SK-N-SH (cell line): ENCODE data around the gene KPNB1. TPM values are rescaled to one million over a fixed set of nuclear protein-coding genes. Genes with fewer than 3 reads are reported as not detected.

Experiments
- CTCF ChIA-PET: fragments of 300-600, 350-600 bp; formaldehyde crosslinking; extraction: SDS; loops from one replicate; lab custom pipeline; 2021; lab: Yijun Ruan, JAX
- POLR2A ChIA-PET: fragments of 350-600 bp; sonication (Branson Sonifier 250); formaldehyde crosslinking; extraction: SDS; loops from one replicate; lab custom pipeline; 2020; ENCODE audit warnings: antibody characterized with exemption, inconsistent platforms; lab: Yijun Ruan, JAX
- DNase-seq: peaks from one replicate; pipeline ENCODE4 v3.0.0; 2012
- H2AFZ ChIP-seq: fragments of 200-600 bp; sonication (generic); 2 replicates; pipeline ENCODE4 v1.8.1; 2016; ENCODE audit warnings: antibody characterized with exemption, mild to moderate bottlenecking, low read depth
- H3F3A ChIP-seq: fragments of 200-600 bp; sonication (generic); replicated peaks from 2 replicates; pipeline ENCODE3; 2016; ENCODE audit warnings: antibody characterized with exemption, mild to moderate bottlenecking; ENCODE audit not compliant: insufficient read depth
- H3K27ac ChIP-seq, 2 experiments: fragments of 200-500 bp in 1 of 2; fragments of 200-600 bp in 1 of 2; sonication (Bioruptor generic) in 1 of 2; sonication (generic), shearing (Covaris generic) in 1 of 2; 2 replicates each; pipeline versions ENCODE4 v1.5.1 to v1.6.1; 2014 to 2016; ENCODE audit warnings: low read depth in 2 of 2, inconsistent platforms in 1 of 2, low read length in 1 of 2, mild to moderate bottlenecking in 1 of 2, mixed read lengths in 1 of 2
- H3K27me3 ChIP-seq: fragments of 200-600 bp; sonication (generic), shearing (Covaris generic); 2 replicates; pipeline ENCODE4 v1.6.1; 2016; ENCODE audit warnings: mixed run types; ENCODE audit not compliant: insufficient read depth
- H3K36me3 ChIP-seq, 2 experiments: fragments of 200-500 bp in 1 of 2; fragments of 200-600 bp in 1 of 2; sonication (Bioruptor generic) in 1 of 2; sonication (generic) in 1 of 2; replicated peaks in 1 of 2; 2 replicates each; pipeline versions ENCODE3 to v1.5.1; 2014 to 2016; ENCODE audit warnings: low read length in 1 of 2, mild to moderate bottlenecking in 1 of 2; ENCODE audit not compliant: insufficient read depth in 2 of 2, control insufficient read depth in 1 of 2
- H3K4me1 ChIP-seq, 2 experiments: fragments of 200-500 bp in 1 of 2; fragments of 200-600 bp in 1 of 2; sonication (Bioruptor generic) in 1 of 2; sonication (generic), shearing (Covaris generic) in 1 of 2; 2 replicates each; pipeline versions ENCODE4 v1.5.1 to v1.6.1; 2014 to 2016; ENCODE audit warnings: low read depth in 1 of 2, low read length in 1 of 2, mixed run types in 1 of 2; ENCODE audit not compliant: insufficient read depth in 2 of 2, control insufficient read depth in 1 of 2
- H3K4me2 ChIP-seq: fragments of 200-600 bp; sonication (generic), shearing (Covaris generic); 2 replicates; pipeline ENCODE4 v1.6.1; 2017; ENCODE audit warnings: mixed run types
- H3K4me3 ChIP-seq, 2 experiments: fragments of 200-500 bp in 1 of 2; fragments of 200-600 bp in 1 of 2; sonication (Bioruptor generic) in 1 of 2; sonication (generic), shearing (Covaris generic) in 1 of 2; 2 replicates each; pipeline versions ENCODE4 v1.5.1 to v1.8.1; 2014 to 2016; ENCODE audit warnings: low read depth in 2 of 2, inconsistent platforms in 1 of 2, low read length in 1 of 2, mild to moderate bottlenecking in 1 of 2, mixed read lengths in 1 of 2, moderate library complexity in 1 of 2
- H3K79me2 ChIP-seq: fragments of 200-600 bp; sonication (generic); 2 replicates; pipeline ENCODE4 v1.8.1; 2017; ENCODE audit warnings: mild to moderate bottlenecking; ENCODE audit not compliant: insufficient read depth
- H3K9ac ChIP-seq: fragments of 200-600 bp; sonication (generic); 2 replicates; pipeline ENCODE4 v1.6.1; 2017; ENCODE audit warnings: mixed run types
- H3K9me2 ChIP-seq: fragments of 200-600 bp; sonication (generic); 2 replicates; pipeline ENCODE4 v1.6.1; 2017; ENCODE audit warnings: mixed run types
- H3K9me3 ChIP-seq: fragments of 200-600 bp; sonication (generic); 2 replicates; pipeline ENCODE4 v1.6.1; 2017; ENCODE audit warnings: mixed run types, mild to moderate bottlenecking, moderate library complexity
- H4K20me1 ChIP-seq: fragments of 200-600 bp; sonication (generic); 2 replicates; pipeline ENCODE4 v1.6.1; 2017; ENCODE audit warnings: mild to moderate bottlenecking, mixed run types; ENCODE audit not compliant: insufficient read depth
- CHD2 ChIP-seq: fragments of 150-350 bp; IDR thresholded peaks from 2 replicates; pipeline ENCODE4 v1.6.1; 2018; ENCODE audit warnings: low read length; ENCODE audit not compliant: partially characterized antibody
- CTCF ChIP-seq: fragments of 200-600 bp; sonication (generic); IDR thresholded peaks from 2 replicates; pipeline ENCODE4 v1.6.1; 2017; ENCODE audit warnings: antibody characterized with exemption, mild to moderate bottlenecking, moderate library complexity
- ELF1 ChIP-seq: IDR thresholded peaks from 2 replicates; pipeline ENCODE4 v1.4.0; 2012
- GABPA ChIP-seq: IDR thresholded peaks from 2 replicates; pipeline ENCODE4 v1.4.0; 2012; ENCODE audit warnings: low read depth, mild to moderate bottlenecking
- JUND ChIP-seq: IDR thresholded peaks from 2 replicates; pipeline ENCODE4 v1.4.0; 2012
- MEF2A ChIP-seq: IDR thresholded peaks from 2 replicates; pipeline ENCODE4 v1.4.0; 2012; ENCODE audit warnings: low read depth, borderline replicate concordance
- NFIC ChIP-seq: IDR thresholded peaks from 2 replicates; pipeline ENCODE4 v1.4.0; 2012; ENCODE audit warnings: borderline replicate concordance
- NRF1 ChIP-seq: IDR thresholded peaks from 2 replicates; pipeline ENCODE4 v1.6.1; 2012; ENCODE audit warnings: low read depth, mild to moderate bottlenecking, low read length
- POLR2AphosphoS5 ChIP-seq: IDR thresholded peaks from 2 replicates; pipeline ENCODE4 v1.6.1; 2012; ENCODE audit warnings: low read depth, low read length
- RAD21 ChIP-seq: IDR thresholded peaks from 2 replicates; pipeline ENCODE4 v1.6.1; 2012; ENCODE audit warnings: mild to moderate bottlenecking, low read length
- REST ChIP-seq: IDR thresholded peaks from 2 replicates; pipeline ENCODE4 v1.6.1; 2012; ENCODE audit warnings: mild to moderate bottlenecking, low read depth, low read length, moderate library complexity
- RFX5 ChIP-seq: IDR thresholded peaks from 2 replicates; pipeline ENCODE4 v1.6.1; 2012; ENCODE audit warnings: mild to moderate bottlenecking, improper control_type of control experiment, low read length
- SIN3A ChIP-seq: IDR thresholded peaks from 2 replicates; pipeline ENCODE4 v1.6.1; 2012; ENCODE audit warnings: low read depth, mild to moderate bottlenecking, low read length, moderate library complexity, borderline replicate concordance
- TCF12 ChIP-seq: IDR thresholded peaks from 2 replicates; pipeline ENCODE4 v1.4.0; 2012
- USF2 ChIP-seq: fragments of 150-350 bp; IDR thresholded peaks from 2 replicates; pipeline ENCODE4 v1.6.1; 2017; ENCODE audit warnings: antibody characterized with exemption, low read length, low read depth, borderline replicate concordance
- WGBS: methylation state at CpG from one replicate; pipeline ENCODE4 v1.1.6; 2017; ENCODE audit warnings: low lambda C conversion rate; 5-methylcytosine and 5-hydroxymethylcytosine counted together
- polyA plus RNA-seq, 3 experiments: library from polyadenylated mRNA; depleted of rRNA; stranded (reverse); fragments of >200 nt; gene quantifications; 2 replicates each; pipeline ENCODE4 v1.2.3, GENCODE V29; 2012

Gene KPNB1
- polyA plus RNA-seq, 1 of the 3 experiments (the other 2 are of a cell fraction) = 89.5 TPM

- Histone ChIP-seq H2AFZ (no peak overlapping the region), H3K9me3 (no peaks in the 10 kb centered on the region), H4K20me1 (peaks cover 72% of the 10 kb centered on the region), H3K27me3 (no peaks in the 10 kb centered on the region), H3K4me1 (peaks cover 8 to 22% of the 10 kb centered on the region in 2 experiments), H3K9me2 (no peaks in the 10 kb centered on the region), H3K9ac (no peak overlapping the region), H3K4me3 (no peak overlapping the region), H3K79me2 (peaks cover 83% of the 10 kb centered on the region), H3K27ac (no peak overlapping the region), H3K4me2 (0 out of 2 replicates have a peak overlapping the region, but pooled peaks have one; percentile 1), H3K36me3 (peaks cover 66 to 77% of the 10 kb centered on the region in 2 experiments), H3F3A (peaks cover 24% of the 10 kb centered on the region)
- POLR2A ChIA-PET = interaction anchor here (2.4 kb wide), 1 partner anchor 10 kb away, joined by 10 read pairs; no protein-coding TSS in a partner anchor
- CTCF ChIA-PET = interaction anchor here (0.9 to 9.4 kb wide), 6 partner anchors 10 to 237 kb away, joined by 3 to 113 read pairs (median 5); no protein-coding TSS in a partner anchor
- TF ChIP-seq POLR2AphosphoS5 (no peak), CHD2 (no peak), TCF12 (no peak), REST (no peak), NFIC (no peak), NRF1 (no peak), SIN3A (no peak), GABPA (no peak), CTCF (no peak), ELF1 (no peak), RAD21 (no peak), USF2 (no peak), RFX5 (no peak), JUND (no peak), MEF2A (no peak)
- 71% methylated on average over 2 of the region's 2 CpGs for WGBS
- no peak for DNase-seq
Observed at GRCh38 chr17:47653442-47653841, 3.7 kb downstream of the KPNB1 start.
